Cortex of kidney (tissue), 1 donor: ENCODE results near the gene OR6S1.

Source experiments
- DNase-seq: peaks from one replicate; lab custom pipeline; 2025; lab: John Stamatoyannopoulos, UW

Gene OR6S1

GRCh38 chr14:20641591-20641990 is at the start of gene OR6S1:
Gene OR6S1, minus strand, starts transcription at chr14:20641691. Its CDS starts 0 bp downstream, at chr14:20641691.
- DNase-seq: no peak

- DNase-seq: no peak
Measured at GRCh38 chr14:20690848-20691640, 49.6 kb upstream of the OR6S1 start.

GRCh38 chr14:20688167-20688839 is 46.8 kb upstream of the OR6S1 start, which contains the start of gene ANG:
Gene ANG, plus strand, starts transcription at chr14:20688764. Its CDS starts 4,801 bp downstream, at chr14:20693565.
- DNase-seq: no peak

- no peak for DNase-seq
Measured at GRCh38 chr14:20687362-20688166, 46.1 kb upstream of the OR6S1 start.

- no peak for DNase-seq
Measured at GRCh38 chr14:20686386-20687143, 45.1 kb upstream of the OR6S1 start.

- DNase-seq: no peak
Measured at GRCh38 chr14:20684662-20685456, 43.4 kb upstream of the OR6S1 start.

GRCh38 chr14:20683891-20684661 is 42.6 kb upstream of the OR6S1 start, which contains the start of gene RNASE4:
Gene RNASE4, plus strand, starts transcription at chr14:20684560. Its CDS starts 14,812 bp downstream, at chr14:20699372.
- no peak for DNase-seq

GRCh38 chr14:20683125-20683890 is 41.8 kb upstream of the OR6S1 start:
- no peak for DNase-seq

GRCh38 chr14:20682435-20683124 is 41.1 kb upstream of the OR6S1 start:
- no peak for DNase-seq

- DNase-seq: no peak
Measured at GRCh38 chr14:20682127-20682434, 40.6 kb upstream of the OR6S1 start.

GRCh38 chr14:20681348-20682126 is 40.0 kb upstream of the OR6S1 start:
- DNase-seq: no peak

- no peak for DNase-seq
Measured at GRCh38 chr14:20680843-20681347, 39.4 kb upstream of the OR6S1 start.

- no peak for DNase-seq
Measured at GRCh38 chr14:20680363-20680762, 38.9 kb upstream of the OR6S1 start.

GRCh38 chr14:20679907-20680306 is 38.4 kb upstream of the OR6S1 start:
- DNase-seq: no peak

GRCh38 chr14:20676072-20676471 is 34.6 kb upstream of the OR6S1 start:
- DNase-seq: no peak

GRCh38 chr14:20675669-20676068 is 34.2 kb upstream of the OR6S1 start:
- no peak for DNase-seq

- DNase-seq: no peak
Measured at GRCh38 chr14:20671597-20672283, 30.2 kb upstream of the OR6S1 start.
